Stomach (tissue), 9 donors: ENCODE results near the gene SRSF10. TPM values are rescaled to one million over a fixed set of nuclear protein-coding genes. Genes with fewer than 3 reads are reported as not detected.
"Not testable (repeated sequence)": the region's sequence is repeated elsewhere in the genome, so short reads cannot be mapped to it uniquely, and the experiment has no call there.

Source experiments
- DNase-seq, 2 donors: peaks; one replicate each; pipeline versions ENCODE4 v3.0.0 to v3.0.0-alpha.2; 2013 to 2019
- H3K27ac ChIP-seq, 5 donors: fragments of 200-600 bp in 4 of 5; sonication (generic) in 4 of 5; one replicate each; pipeline ENCODE4 v1.5.1; 2013 to 2019; ENCODE audit warnings: mild to moderate bottlenecking in 1 of 5, moderate library complexity in 1 of 5
- H3K27me3 ChIP-seq, 3 donors: fragments of 200-600 bp; sonication (generic); one replicate each; pipeline ENCODE4 v1.5.1; 2017 to 2019; ENCODE audit warnings: mixed run types in 1 of 3
- H3K36me3 ChIP-seq, 4 donors: fragments of 200-600 bp; sonication (generic); 1 replicate in 3 of 4; 2 replicates in 1 of 4; pipeline ENCODE4 v1.5.1; 2016 to 2019
- H3K4me1 ChIP-seq, 4 donors: fragments of 200-600 bp; sonication (generic); one replicate each; pipeline ENCODE4 v1.5.1; 2016 to 2019
- H3K4me3 ChIP-seq, 4 donors: fragments of 200-600 bp; sonication (generic) in 3 of 4; one replicate each; pipeline ENCODE4 v1.5.1; 2016 to 2019; ENCODE audit warnings: mild to moderate bottlenecking in 1 of 4
- H3K9me3 ChIP-seq, 4 donors: fragments of 200-600 bp; sonication (generic); one replicate each; pipeline ENCODE4 v1.5.1; 2016 to 2019
- CTCF ChIP-seq, 7 experiments: fragments of 450-650 bp in 4 of 7; fragments of 200-600 bp in 3 of 7; sonication (generic) in 3 of 7; IDR thresholded peaks; one replicate each; pipeline ENCODE4 v1.5.1; 2016 to 2019; ENCODE audit warnings: antibody characterized with exemption in 7 of 7, control low read depth in 2 of 7, mild to moderate bottlenecking in 1 of 7
- EP300 ChIP-seq: sonication (generic); formaldehyde crosslinking; IDR thresholded peaks from one replicate; pipeline ENCODE4 v1.6.1; 2017; ENCODE audit warnings: antibody characterized with exemption
- POLR2A ChIP-seq, 4 donors: fragments of 450-650 bp; IDR thresholded peaks; one replicate each; pipeline ENCODE4 v1.6.1; 2016; ENCODE audit warnings: antibody characterized with exemption in 4 of 4, control low read depth in 2 of 4, mild to moderate bottlenecking in 1 of 4, moderate library complexity in 1 of 4
- POLR2AphosphoS5 ChIP-seq, 3 donors: sonication (generic); formaldehyde crosslinking; IDR thresholded peaks; one replicate each; pipeline ENCODE4 v1.6.1; 2016; ENCODE audit warnings: antibody characterized with exemption in 3 of 3
- WGBS, 5 donors: extraction: QIAGEN DNeasy Blood & Tissue Kit in 3 of 5; methylation state at CpG; one replicate each; pipeline versions ENCODE4 v1.1.5 to v1.1.7; 2013 to 2018; 5-methylcytosine and 5-hydroxymethylcytosine counted together
- intact Hi-C: fragments of 100-400 bp; cut with DNase I; formaldehyde crosslinking; loops from one replicate; pipeline ENCODE4 v1.15.1; 2023; ENCODE audit warnings: low total_unique reads
- polyA plus RNA-seq, 3 donors: library from polyadenylated mRNA; stranded (reverse); fragments of 200-250 nt; gene quantifications; one replicate each; pipeline ENCODE4 v1.2.3, GENCODE V29; 2013
- total RNA-seq, 5 donors: library from RNA; depleted of rRNA; stranded (reverse); fragments of >200 nt; gene quantifications; one replicate each; pipeline versions ENCODE4 v1.1.0 to v1.2.3, GENCODE V29; 2014 to 2016
- donor health status: healthy with polysubstance abuse.
- donor health status: Bipolar disorder and iron deficiency.
- donor health status: healthy.

SRSF10 gene
- total and polyA plus RNA-seq, 8 donors = 41.7 to 285 (median 89.6) TPM

- DNase-seq = peak; percentile 98 to 99
- peaks cover 50 to 78% (median 70%) of the 10 kb centered on the region in 4 donors for H3K4me1 ChIP-seq
- H3K27ac ChIP-seq = peak within 1 kb of the TSS; percentile 97 to 100 (median 99)
- WGBS, 5 donors = 0% methylated on average over 45 to 84 of the region's 84 CpGs
- intact Hi-C loops = no loop called here
- H3K27me3 ChIP-seq = no peaks in the 10 kb centered on the region
- peaks cover 8 to 25% (median 20%) of the 10 kb centered on the region in 4 donors for H3K36me3 ChIP-seq
- H3K4me3 ChIP-seq = peak within 1 kb of the TSS; percentile 65 to 80 (median 72)
- no peak for TF ChIP-seq CTCF (IDR thresholded peaks at IDR 0.05)
- TF ChIP-seq EP300 = no peak
- TF ChIP-seq POLR2AphosphoS5 (IDR thresholded peaks at IDR 0.05) = peak; percentile 76 to 96 (median 95)
- TF ChIP-seq POLR2A (IDR thresholded peaks at IDR 0.05) = peak in 2 of 4 donors; percentile 92 to 95
- H3K9me3 ChIP-seq = no peaks in the 10 kb centered on the region
Observed at GRCh38 chr1:23959461-23960290, 20.5 kb downstream of the SRSF10 start, which contains the start of gene PNRC2. Gene PNRC2, plus strand, starts transcription at chr1:23959828. Its CDS starts 1,630 bp downstream, at chr1:23961458.

- peak; percentile 86 to 97 for DNase-seq
- Histone ChIP-seq H3K27me3 (no peaks in the 10 kb centered on the region), H3K4me3 (peak overlapping the region; percentile 65 to 80 (median 72)), H3K27ac (peak overlapping the region; percentile 95 to 100 (median 97)), H3K36me3 (peaks cover 8 to 23% (median 15%) of the 10 kb centered on the region in 4 donors), H3K9me3 (no peaks in the 10 kb centered on the region), H3K4me1 (peaks cover 42 to 76% (median 67%) of the 10 kb centered on the region in 4 donors)
- no peak for TF ChIP-seq EP300
- TF ChIP-seq POLR2A (IDR thresholded peaks at IDR 0.05) = peak in 1 of 4 donors; percentile 41
- TF ChIP-seq POLR2AphosphoS5 (IDR thresholded peaks at IDR 0.05) = peak; percentile 80 to 89 (median 82)
- peak in 4 of 7 experiments; percentile 8 to 42 (median 21) for TF ChIP-seq CTCF (IDR thresholded peaks at IDR 0.05)
- intact Hi-C loops = no loop called here
- WGBS, 5 donors = 0 to 1% (median 1%) methylated on average over 16 to 30 of the region's 30 CpGs
Observed at GRCh38 chr1:23958810-23959460, 21.2 kb downstream of the SRSF10 start.

GRCh38 chr1:23958040-23958809 is 21.9 kb downstream of the SRSF10 start:
- Histone ChIP-seq H3K4me1 (peaks cover 35 to 76% (median 65%) of the 10 kb centered on the region in 4 donors), H3K27ac (peak overlapping the region; percentile 57 to 100 (median 97)), H3K36me3 (peaks cover 3 to 16% (median 10%) of the 10 kb centered on the region in 4 donors), H3K4me3 (peak overlapping the region; percentile 65 to 80 (median 72))
- WGBS, 5 donors = 34 to 48% (median 41%) methylated on average over 19 of the region's 19 CpGs
- intact Hi-C loops, DNase-seq, H3K27me3 ChIP-seq, H3K9me3 ChIP-seq: not testable (repeated sequence)

- Histone ChIP-seq H3K36me3 (peaks cover 0 to 12% (median 8%) of the 10 kb centered on the region in 4 donors), H3K27me3 (no peaks in the 10 kb centered on the region), H3K4me3 (no peak overlapping the region), H3K27ac (peak overlapping the region; percentile 55 to 100 (median 97)), H3K4me1 (peaks cover 33 to 75% (median 65%) of the 10 kb centered on the region in 4 donors), H3K9me3 (no peaks in the 10 kb centered on the region)
- no peak for TF ChIP-seq EP300
- TF ChIP-seq POLR2AphosphoS5 (IDR thresholded peaks at IDR 0.05) = peak in 2 of 3 donors; percentile 25 to 63
- 22 to 46% (median 27%) methylated on average over 7 of the region's 7 CpGs for WGBS, 5 donors
- intact Hi-C loops = no loop called here
- peak; percentile 85 to 86 for DNase-seq
Observed at GRCh38 chr1:23957096-23957495, 23.0 kb downstream of the SRSF10 start.

- 30 to 56% (median 44%) methylated on average over 3 of the region's 3 CpGs for WGBS, 5 donors
- intact Hi-C loops = no loop called here
- no peak for TF ChIP-seq POLR2AphosphoS5 (IDR thresholded peaks at IDR 0.05)
- TF ChIP-seq POLR2A (IDR thresholded peaks at IDR 0.05) = no peak
- TF ChIP-seq CTCF (IDR thresholded peaks at IDR 0.05) = no peak
- TF ChIP-seq EP300 = no peak
- H3K4me3 ChIP-seq = no peak overlapping the region
- DNase-seq = no peak
- no peaks in the 10 kb centered on the region for H3K36me3 ChIP-seq
- H3K4me1 ChIP-seq = peaks cover 22 to 59% (median 51%) of the 10 kb centered on the region in 4 donors
- H3K27me3 ChIP-seq = no peaks in the 10 kb centered on the region
- H3K9me3 ChIP-seq = no peaks in the 10 kb centered on the region
- H3K27ac ChIP-seq = peak overlapping the region; percentile 7 to 65 (median 43)
Observed at GRCh38 chr1:23953020-23953419, 27.1 kb downstream of the SRSF10 start.
